ENCODE results near the gene METTL3.

The METTL3 gene

DNA sequence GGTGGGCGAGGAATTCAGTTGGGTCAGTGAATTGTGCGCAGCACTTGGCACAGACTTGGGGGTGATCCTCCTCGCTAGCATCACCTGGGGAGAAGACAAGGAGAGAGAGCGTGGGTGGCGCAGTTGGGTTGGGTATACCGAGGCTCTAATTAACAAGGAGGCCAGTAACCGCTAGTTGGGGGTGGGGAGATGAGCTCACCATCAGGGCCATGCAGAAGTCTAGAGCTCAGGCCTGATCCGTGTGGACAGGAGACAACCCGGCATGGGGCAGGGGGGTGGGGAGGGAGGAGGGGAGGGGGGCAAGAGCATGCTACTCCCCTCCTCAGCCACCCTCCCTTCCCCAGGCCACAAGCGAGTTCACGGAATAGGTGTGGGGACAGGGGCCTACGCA lies 14.4 kb upstream of the METTL3 start:
- peaks cover 63% of the 10 kb centered on the region for H3K4me1 ChIP-seq (ENCODE audit: control insufficient read depth, low read depth, low read length)
- H3K4me3 ChIP-seq (ENCODE audit: low read length), result peak overlapping the region; percentile 77
- no peaks in the 10 kb centered on the region for H3K9me3 ChIP-seq (ENCODE audit: control insufficient read depth, low read depth, low read length)
- peaks cover 47% of the 10 kb centered on the region for H3K36me3 ChIP-seq (ENCODE audit: control insufficient read depth, low read depth, low read length)
- no peaks in the 10 kb centered on the region for H3K27me3 ChIP-seq (ENCODE audit: control insufficient read depth, insufficient read depth, low read length)
- H3K27ac ChIP-seq (ENCODE audit: low read length), result peak overlapping the region; percentile 78
- peak overlapping the region; percentile 74 for H3K9ac ChIP-seq (ENCODE audit: low read length)

DNA sequence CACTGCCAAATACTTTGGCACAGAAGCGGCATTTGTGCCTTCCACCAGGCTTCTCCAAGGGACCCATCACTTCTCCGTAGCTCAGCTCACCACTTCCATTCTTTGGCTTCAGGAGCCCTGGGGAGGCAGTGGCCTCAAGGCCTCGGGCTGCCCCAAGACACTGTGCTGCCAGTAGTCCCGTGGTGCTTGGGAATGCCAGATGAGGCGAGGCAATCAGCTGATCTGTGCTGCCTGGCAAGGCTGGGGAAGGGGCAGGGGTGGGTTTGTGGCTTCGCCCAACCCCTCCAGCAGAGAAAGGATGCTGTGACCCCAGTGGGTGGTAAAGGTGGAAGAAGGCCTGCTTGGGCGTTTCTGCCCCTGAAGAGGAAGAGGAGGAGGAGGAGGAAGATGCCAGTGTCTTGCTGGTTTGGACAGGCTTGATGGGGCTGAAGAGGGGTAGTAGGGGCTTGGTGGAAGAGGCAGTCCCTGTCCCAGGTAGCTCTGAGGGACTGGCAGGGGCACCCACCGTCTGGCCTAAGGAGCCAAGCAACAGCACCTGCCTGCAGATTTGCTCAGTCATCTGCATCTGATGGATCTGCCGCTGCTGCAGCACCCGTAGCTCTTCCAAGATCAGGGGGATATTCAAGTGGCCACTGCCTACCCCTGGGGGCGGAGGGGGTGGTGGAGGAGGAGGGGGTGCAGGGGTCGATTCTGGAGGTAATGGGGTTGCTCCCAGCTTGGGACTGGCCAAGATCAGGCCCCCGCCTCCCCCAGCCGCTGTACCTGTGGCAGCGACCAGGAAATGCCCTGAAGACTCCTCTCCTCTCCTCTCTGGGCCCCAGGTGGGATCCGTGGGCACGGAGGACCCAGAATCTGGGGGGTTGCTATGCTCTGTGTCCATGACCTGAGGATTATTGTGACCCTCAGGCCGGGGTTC lies 13.7 kb upstream of the METTL3 start:
- Histone ChIP-seq H3K27me3 (ENCODE audit: control insufficient read depth, insufficient read depth, low read length) (no peaks in the 10 kb centered on the region), H3K4me3 (ENCODE audit: low read length) (peak overlapping the region; percentile 77), H3K27ac (ENCODE audit: low read length) (peak overlapping the region; percentile 78), H3K9me3 (ENCODE audit: control insufficient read depth, low read depth, low read length) (no peaks in the 10 kb centered on the region), H3K36me3 (ENCODE audit: control insufficient read depth, low read depth, low read length) (peaks cover 50% of the 10 kb centered on the region), H3K4me1 (ENCODE audit: control insufficient read depth, low read depth, low read length) (peaks cover 60% of the 10 kb centered on the region), H3K9ac (ENCODE audit: low read length) (peak overlapping the region; percentile 74)

GRCh38 chr14:21523203-21523602 lies 12.1 kb upstream of the METTL3 start:
- Histone ChIP-seq H3K27me3 (ENCODE audit: control insufficient read depth, insufficient read depth, low read length) (no peaks in the 10 kb centered on the region), H3K4me3 (ENCODE audit: low read length) (peak overlapping the region; percentile 20), H3K36me3 (ENCODE audit: control insufficient read depth, low read depth, low read length) (peaks cover 49% of the 10 kb centered on the region), H3K27ac (ENCODE audit: low read length) (no peak overlapping the region), H3K4me1 (ENCODE audit: control insufficient read depth, low read depth, low read length) (peaks cover 44% of the 10 kb centered on the region), H3K9ac (ENCODE audit: low read length) (no peak overlapping the region), H3K9me3 (ENCODE audit: control insufficient read depth, low read depth, low read length) (no peaks in the 10 kb centered on the region)

- no peak overlapping the region for H3K9ac ChIP-seq (ENCODE audit: low read length)
- H3K27ac ChIP-seq (ENCODE audit: low read length), result no peak overlapping the region
- peaks cover 30% of the 10 kb centered on the region for H3K4me1 ChIP-seq (ENCODE audit: control insufficient read depth, low read depth, low read length)
- no peaks in the 10 kb centered on the region for H3K9me3 ChIP-seq (ENCODE audit: control insufficient read depth, low read depth, low read length)
- no peaks in the 10 kb centered on the region for H3K27me3 ChIP-seq (ENCODE audit: control insufficient read depth, insufficient read depth, low read length)
- H3K4me3 ChIP-seq (ENCODE audit: low read length), result no peak overlapping the region
- H3K36me3 ChIP-seq (ENCODE audit: control insufficient read depth, low read depth, low read length), result peaks cover 47% of the 10 kb centered on the region
Measured at GRCh38 chr14:21521501-21521900, 10.4 kb upstream of the METTL3 start.

- no peak overlapping the region for H3K9ac ChIP-seq (ENCODE audit: low read length)
- no peak overlapping the region for H3K27ac ChIP-seq (ENCODE audit: low read length)
- H3K4me3 ChIP-seq (ENCODE audit: low read length), result no peak overlapping the region
- peaks cover 30% of the 10 kb centered on the region for H3K4me1 ChIP-seq (ENCODE audit: control insufficient read depth, low read depth, low read length)
- H3K36me3 ChIP-seq (ENCODE audit: control insufficient read depth, low read depth, low read length), result peaks cover 47% of the 10 kb centered on the region
- no peaks in the 10 kb centered on the region for H3K27me3 ChIP-seq (ENCODE audit: control insufficient read depth, insufficient read depth, low read length)
- H3K9me3 ChIP-seq (ENCODE audit: control insufficient read depth, low read depth, low read length), result no peaks in the 10 kb centered on the region
Measured at GRCh38 chr14:21520767-21521166, 9.6 kb upstream of the METTL3 start.

DNA sequence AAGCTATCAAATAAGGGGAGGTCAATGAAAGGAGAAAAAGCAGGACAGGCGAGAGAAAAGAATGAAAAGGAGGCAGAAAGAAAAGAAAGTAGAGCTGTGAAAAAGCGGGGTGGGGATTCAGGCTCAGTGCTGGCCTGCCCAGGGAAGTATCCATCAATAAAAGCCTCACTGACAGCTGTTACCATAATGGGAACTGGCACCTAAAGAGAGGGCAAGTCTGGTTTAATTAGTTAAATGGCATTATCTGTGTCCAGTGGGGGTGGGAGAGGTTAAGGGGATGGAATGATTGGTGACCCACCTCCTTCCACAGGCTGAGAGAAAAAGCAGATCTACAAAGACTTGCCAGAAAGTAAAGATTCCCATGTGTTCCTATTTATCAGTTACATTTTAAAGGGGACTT lies 7.6 kb upstream of the METTL3 start:
- Histone ChIP-seq H3K27ac (ENCODE audit: low read length) (no peak overlapping the region), H3K36me3 (ENCODE audit: control insufficient read depth, low read depth, low read length) (peaks cover 33% of the 10 kb centered on the region), H3K27me3 (ENCODE audit: control insufficient read depth, insufficient read depth, low read length) (no peaks in the 10 kb centered on the region), H3K9me3 (ENCODE audit: control insufficient read depth, low read depth, low read length) (no peaks in the 10 kb centered on the region), H3K4me1 (ENCODE audit: control insufficient read depth, low read depth, low read length) (peaks cover 17% of the 10 kb centered on the region), H3K9ac (ENCODE audit: low read length) (no peak overlapping the region), H3K4me3 (ENCODE audit: low read length) (no peak overlapping the region)

- Histone ChIP-seq H3K4me3 (ENCODE audit: low read length) (no peak overlapping the region), H3K36me3 (ENCODE audit: control insufficient read depth, low read depth, low read length) (peaks cover 2% of the 10 kb centered on the region), H3K4me1 (ENCODE audit: control insufficient read depth, low read depth, low read length) (peaks cover 7% of the 10 kb centered on the region), H3K27me3 (ENCODE audit: control insufficient read depth, insufficient read depth, low read length) (no peaks in the 10 kb centered on the region), H3K9me3 (ENCODE audit: control insufficient read depth, low read depth, low read length) (no peaks in the 10 kb centered on the region), H3K27ac (ENCODE audit: low read length) (no peak overlapping the region), H3K9ac (ENCODE audit: low read length) (no peak overlapping the region)
Measured at GRCh38 chr14:21514341-21514740, 3.2 kb upstream of the METTL3 start.

DNA sequence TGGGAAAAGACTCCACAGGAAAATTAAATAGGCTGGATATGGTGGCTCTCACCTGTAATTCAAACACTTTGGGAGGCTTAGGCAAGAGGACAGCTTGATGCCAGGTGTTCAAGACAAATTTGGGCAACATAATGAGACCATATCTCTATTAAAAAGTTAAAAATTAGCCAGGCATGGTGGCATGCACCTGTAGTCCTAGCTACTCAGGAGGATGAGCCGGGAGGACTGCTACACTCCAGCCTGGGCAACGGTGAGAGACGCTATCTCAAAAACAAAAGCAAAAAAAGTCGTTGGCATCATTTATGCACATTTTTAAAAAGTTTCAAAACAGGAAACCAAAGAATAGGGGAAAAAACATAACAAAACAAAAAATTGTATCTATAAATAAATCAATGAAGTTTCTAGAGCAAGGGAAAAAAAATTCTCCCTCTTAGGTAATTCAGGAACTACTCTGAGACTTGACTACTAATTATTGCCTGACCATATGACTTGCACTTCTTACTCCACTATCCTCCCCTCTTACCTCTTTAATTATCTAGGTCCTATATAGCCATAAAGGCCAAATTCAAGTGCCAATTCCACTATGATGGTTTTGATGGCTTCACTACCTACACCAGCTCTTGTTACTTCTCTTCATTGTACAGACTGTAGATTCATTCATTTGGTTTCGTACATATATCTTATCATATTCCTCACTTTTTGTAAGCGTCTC lies 1.6 kb downstream of the METTL3 start:
- Histone ChIP-seq H3K4me1 (ENCODE audit: control insufficient read depth, low read depth, low read length) (peaks cover 8% of the 10 kb centered on the region), H3K9ac (ENCODE audit: low read length) (peak overlapping the region; percentile 94), H3K4me3 (ENCODE audit: low read length) (peak overlapping the region; percentile 98), H3K27ac (ENCODE audit: low read length) (no peak overlapping the region), H3K36me3 (ENCODE audit: control insufficient read depth, low read depth, low read length) (peaks cover 26% of the 10 kb centered on the region), H3K9me3 (ENCODE audit: control insufficient read depth, low read depth, low read length) (no peaks in the 10 kb centered on the region), H3K27me3 (ENCODE audit: control insufficient read depth, insufficient read depth, low read length) (no peaks in the 10 kb centered on the region)

DNA sequence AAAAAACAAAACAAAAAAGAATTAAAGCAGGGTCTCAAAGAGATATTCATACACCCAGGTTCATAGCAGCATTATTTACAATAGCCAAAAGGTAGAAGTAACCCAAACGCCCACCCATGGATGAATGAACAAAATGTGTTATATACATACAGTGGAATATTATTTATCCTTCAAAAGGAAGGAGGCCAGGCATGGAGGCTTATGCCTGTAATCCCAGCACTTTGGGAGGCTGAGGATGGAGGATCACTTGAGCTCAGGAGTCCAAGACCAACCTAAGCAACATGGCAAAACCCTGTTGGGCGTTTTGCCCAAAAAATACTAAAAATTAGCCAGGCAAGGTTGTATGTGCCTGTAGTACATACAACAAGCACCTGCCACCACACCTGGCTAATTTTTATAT lies 4.6 kb downstream of the METTL3 start:
- Histone ChIP-seq H3K4me3 (ENCODE audit: low read length) (no peak overlapping the region), H3K27ac (ENCODE audit: low read length) (no peak overlapping the region), H3K36me3 (ENCODE audit: control insufficient read depth, low read depth, low read length) (peaks cover 53% of the 10 kb centered on the region), H3K4me1 (ENCODE audit: control insufficient read depth, low read depth, low read length) (peaks cover 8% of the 10 kb centered on the region), H3K9me3 (ENCODE audit: control insufficient read depth, low read depth, low read length) (no peaks in the 10 kb centered on the region), H3K9ac (ENCODE audit: low read length) (no peak overlapping the region), H3K27me3 (ENCODE audit: control insufficient read depth, insufficient read depth, low read length) (no peaks in the 10 kb centered on the region)

GRCh38 chr14:21505012-21505553 lies 6.1 kb downstream of the METTL3 start:
- Histone ChIP-seq H3K27me3 (ENCODE audit: control insufficient read depth, insufficient read depth, low read length) (no peaks in the 10 kb centered on the region), H3K9ac (ENCODE audit: low read length) (no peak overlapping the region), H3K36me3 (ENCODE audit: control insufficient read depth, low read depth, low read length) (peaks cover 67% of the 10 kb centered on the region), H3K4me1 (ENCODE audit: control insufficient read depth, low read depth, low read length) (peaks cover 8% of the 10 kb centered on the region), H3K27ac (ENCODE audit: low read length) (no peak overlapping the region), H3K9me3 (ENCODE audit: control insufficient read depth, low read depth, low read length) (no peaks in the 10 kb centered on the region), H3K4me3 (ENCODE audit: low read length) (no peak overlapping the region)

GRCh38 chr14:21503376-21503775 lies 7.8 kb downstream of the METTL3 start:
- Histone ChIP-seq H3K4me3 (ENCODE audit: low read length) (no peak overlapping the region), H3K27ac (ENCODE audit: low read length) (no peak overlapping the region), H3K36me3 (ENCODE audit: control insufficient read depth, low read depth, low read length) (peaks cover 77% of the 10 kb centered on the region), H3K9ac (ENCODE audit: low read length) (no peak overlapping the region), H3K27me3 (ENCODE audit: control insufficient read depth, insufficient read depth, low read length) (no peaks in the 10 kb centered on the region), H3K9me3 (ENCODE audit: control insufficient read depth, low read depth, low read length) (no peaks in the 10 kb centered on the region), H3K4me1 (ENCODE audit: control insufficient read depth, low read depth, low read length) (peaks cover 7% of the 10 kb centered on the region)
